ENCODE data around the gene PPRC1. TPM values are rescaled to one million over a fixed set of nuclear protein-coding genes. Genes with fewer than 3 reads are reported as not detected.

PPRC1 gene, protein sequence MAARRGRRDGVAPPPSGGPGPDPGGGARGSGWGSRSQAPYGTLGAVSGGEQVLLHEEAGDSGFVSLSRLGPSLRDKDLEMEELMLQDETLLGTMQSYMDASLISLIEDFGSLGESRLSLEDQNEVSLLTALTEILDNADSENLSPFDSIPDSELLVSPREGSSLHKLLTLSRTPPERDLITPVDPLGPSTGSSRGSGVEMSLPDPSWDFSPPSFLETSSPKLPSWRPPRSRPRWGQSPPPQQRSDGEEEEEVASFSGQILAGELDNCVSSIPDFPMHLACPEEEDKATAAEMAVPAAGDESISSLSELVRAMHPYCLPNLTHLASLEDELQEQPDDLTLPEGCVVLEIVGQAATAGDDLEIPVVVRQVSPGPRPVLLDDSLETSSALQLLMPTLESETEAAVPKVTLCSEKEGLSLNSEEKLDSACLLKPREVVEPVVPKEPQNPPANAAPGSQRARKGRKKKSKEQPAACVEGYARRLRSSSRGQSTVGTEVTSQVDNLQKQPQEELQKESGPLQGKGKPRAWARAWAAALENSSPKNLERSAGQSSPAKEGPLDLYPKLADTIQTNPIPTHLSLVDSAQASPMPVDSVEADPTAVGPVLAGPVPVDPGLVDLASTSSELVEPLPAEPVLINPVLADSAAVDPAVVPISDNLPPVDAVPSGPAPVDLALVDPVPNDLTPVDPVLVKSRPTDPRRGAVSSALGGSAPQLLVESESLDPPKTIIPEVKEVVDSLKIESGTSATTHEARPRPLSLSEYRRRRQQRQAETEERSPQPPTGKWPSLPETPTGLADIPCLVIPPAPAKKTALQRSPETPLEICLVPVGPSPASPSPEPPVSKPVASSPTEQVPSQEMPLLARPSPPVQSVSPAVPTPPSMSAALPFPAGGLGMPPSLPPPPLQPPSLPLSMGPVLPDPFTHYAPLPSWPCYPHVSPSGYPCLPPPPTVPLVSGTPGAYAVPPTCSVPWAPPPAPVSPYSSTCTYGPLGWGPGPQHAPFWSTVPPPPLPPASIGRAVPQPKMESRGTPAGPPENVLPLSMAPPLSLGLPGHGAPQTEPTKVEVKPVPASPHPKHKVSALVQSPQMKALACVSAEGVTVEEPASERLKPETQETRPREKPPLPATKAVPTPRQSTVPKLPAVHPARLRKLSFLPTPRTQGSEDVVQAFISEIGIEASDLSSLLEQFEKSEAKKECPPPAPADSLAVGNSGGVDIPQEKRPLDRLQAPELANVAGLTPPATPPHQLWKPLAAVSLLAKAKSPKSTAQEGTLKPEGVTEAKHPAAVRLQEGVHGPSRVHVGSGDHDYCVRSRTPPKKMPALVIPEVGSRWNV (N-terminal part only)
- total RNA-seq (2022; extraction: Qiagen RNA extraction), result 45.5 to 61.2 TPM (median 56.3 TPM) in 5 replicates

DNA sequence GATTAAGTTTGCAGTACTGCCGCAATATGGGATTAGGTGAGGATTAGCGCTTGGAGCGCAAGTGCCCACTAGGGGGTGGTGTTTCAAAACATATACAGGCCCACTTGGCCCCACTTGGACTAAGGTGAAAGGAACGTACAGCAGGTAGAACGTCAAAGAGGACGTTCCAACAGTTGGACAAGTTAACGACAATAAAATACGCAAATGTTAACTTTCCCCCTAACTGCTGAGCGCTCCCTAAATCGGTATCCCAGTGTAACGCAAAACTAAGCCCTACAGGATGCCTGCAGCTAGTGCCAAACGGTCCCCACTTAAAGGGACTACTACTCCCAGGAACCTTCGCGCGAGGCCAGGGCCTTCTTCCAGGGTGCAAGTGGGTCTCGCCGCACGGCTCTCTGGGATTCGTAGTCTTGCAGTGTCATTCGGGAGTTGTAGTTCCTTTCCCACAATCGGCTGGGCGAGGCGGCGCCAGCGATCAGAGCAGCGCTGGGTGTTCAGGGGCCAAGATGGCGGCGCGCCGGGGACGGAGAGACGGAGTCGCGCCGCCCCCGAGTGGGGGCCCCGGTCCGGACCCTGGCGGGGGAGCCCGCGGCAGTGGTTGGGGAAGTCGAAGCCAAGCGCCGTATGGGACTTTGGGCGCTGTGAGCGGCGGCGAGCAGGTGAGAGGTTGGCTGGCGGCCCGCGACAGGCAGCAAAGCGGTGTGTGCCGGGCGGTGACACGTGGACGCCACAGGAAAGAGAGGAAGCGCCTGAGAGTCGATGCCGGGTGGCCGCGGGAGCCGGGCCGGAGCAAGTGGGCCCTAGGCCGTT lies at the start of gene PPRC1:
TSS of gene PPRC1 (plus strand) at position 478 of the 810 bp plus-strand sequence. CDS start at position 507, 29 bp downstream.

DNA sequence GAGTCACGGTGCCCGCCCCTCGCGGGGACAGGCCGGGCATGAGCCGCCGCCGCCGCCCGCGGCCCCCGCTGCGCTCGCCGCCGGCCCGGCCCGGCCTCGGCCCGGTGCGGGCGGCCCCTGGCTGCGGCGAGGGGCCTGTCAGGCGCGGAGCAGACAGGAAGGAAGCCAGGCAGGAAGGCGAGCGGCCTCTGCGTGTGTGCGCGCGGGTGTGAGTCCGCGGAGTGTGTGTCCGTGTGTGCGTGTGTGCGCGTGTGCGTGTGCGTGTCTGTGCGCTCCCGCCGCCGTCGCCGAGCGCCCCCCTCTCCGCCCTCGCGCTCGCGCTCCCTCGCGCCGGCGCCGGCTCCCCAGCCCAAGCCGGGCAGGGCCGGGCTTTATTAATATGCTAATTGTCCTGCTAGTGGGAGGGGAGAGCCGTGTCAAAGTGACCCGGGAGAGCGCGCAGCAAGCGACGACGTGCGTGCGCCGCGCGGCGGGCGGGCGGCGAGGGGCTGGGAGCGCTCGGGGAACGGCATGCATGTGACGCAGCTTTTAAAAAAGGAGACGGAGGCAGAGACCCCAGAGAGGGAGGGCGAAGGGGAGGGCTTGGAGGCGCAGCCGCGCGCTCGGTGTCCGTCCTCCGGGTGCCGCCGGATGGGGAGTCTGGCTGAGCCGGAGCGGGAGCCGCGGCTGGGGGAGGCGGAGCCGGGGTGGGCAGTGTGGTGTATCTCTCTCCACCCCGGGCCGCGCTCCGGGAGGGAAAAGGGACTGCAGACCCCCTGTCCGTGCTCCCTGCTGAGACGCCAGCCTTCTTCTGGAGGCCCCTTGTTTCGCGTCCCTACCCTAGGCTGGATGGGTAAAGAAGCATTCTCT lies 12.5 kb upstream of the PPRC1 start, which contains the start of gene LDB1:
TSS of gene LDB1 (minus strand) at position 227 of the 849 bp plus-strand sequence. CDS start 258 bp downstream, outside the sequence.

DNA sequence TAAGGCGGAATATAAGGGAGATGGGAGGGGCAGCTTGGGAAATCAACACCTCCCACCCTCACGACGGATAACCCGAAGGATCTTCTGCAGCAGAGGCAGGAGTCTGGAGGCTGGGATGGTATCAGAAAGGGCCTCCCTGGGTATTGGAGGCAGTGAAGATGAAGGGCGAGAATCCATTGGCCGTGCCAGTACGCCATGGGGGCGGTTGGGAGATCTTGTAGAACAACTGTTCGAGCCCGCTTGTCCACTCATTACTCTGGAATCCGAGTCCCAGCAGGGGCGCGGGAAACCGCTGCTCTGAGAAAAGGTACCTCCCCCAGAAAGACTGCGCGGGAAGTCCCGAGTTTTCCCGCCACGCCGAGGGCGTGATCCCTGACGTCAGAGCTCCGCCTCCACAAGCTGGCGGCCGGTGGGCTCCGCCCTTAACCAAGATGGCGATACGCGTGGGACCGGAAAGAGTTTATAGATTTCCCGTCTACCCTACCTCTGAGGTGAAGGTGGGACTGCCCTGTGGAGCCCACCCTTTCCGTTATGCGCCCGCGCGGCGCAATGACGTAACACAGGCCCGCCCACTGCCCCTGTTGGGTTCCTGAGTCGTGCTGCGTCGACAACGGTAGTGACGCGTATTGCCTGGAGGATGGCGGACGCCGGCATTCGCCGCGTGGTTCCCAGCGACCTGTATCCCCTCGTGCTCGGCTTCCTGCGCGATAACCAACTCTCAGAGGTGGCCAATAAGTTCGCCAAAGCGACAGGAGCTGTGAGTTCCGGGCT lies 19.1 kb downstream of the PPRC1 start, which contains the start of gene NOLC1:
TSS of gene NOLC1 (plus strand) at position 616 of the 771 bp plus-strand sequence. CDS start at position 638, 22 bp downstream.

Other genes with a start within 250 kb of the PPRC1 start
- gene ARMH3, start 76.9 kb upstream of the PPRC1 start, total RNA-seq (2022; extraction: Qiagen RNA extraction), result 9.6 to 12.1 TPM (median 11.1 TPM) in 5 replicates
- gene HPS6, start 67.7 kb upstream of the PPRC1 start, total RNA-seq (2022; extraction: Qiagen RNA extraction), result 27.6 to 38.9 TPM (median 36.3 TPM) in 5 replicates
- 26.8 to 36.2 TPM (median 31.9 TPM) in 5 replicates for gene LDB1, start 12.7 kb upstream of the PPRC1 start, total RNA-seq (2022; extraction: Qiagen RNA extraction)
- 141 to 177 TPM (median 158 TPM) in 5 replicates for gene NOLC1, start 19.3 kb downstream of the PPRC1 start, total RNA-seq (2022; extraction: Qiagen RNA extraction)
- gene ELOVL3, start 93.3 kb downstream of the PPRC1 start, total RNA-seq (2022; extraction: Qiagen RNA extraction), result 0.21 to 0.39 TPM (median 0.25 TPM) in 5 replicates
- gene PITX3, start 108.5 kb downstream of the PPRC1 start, total RNA-seq (2022; extraction: Qiagen RNA extraction), result 0.55 to 1.3 TPM (median 1.1 TPM) in 5 replicates
- gene GBF1, start 112.5 kb downstream of the PPRC1 start, total RNA-seq (2022; extraction: Qiagen RNA extraction), result 22.8 to 26.4 TPM (median 23.9 TPM) in 5 replicates